GM08714 (cell line): ENCODE results near the gene WDFY2.

Experiments used
- H3K4me3 ChIP-seq: fragments of 200-500 bp; sonication (Bioruptor generic); 2 replicates; pipeline ENCODE4 v1.5.1; 2014; ENCODE audit warnings: mild to moderate bottlenecking, low read length, inconsistent platforms
- ZNF274 ChIP-seq: IDR thresholded peaks from 2 replicates; pipeline ENCODE4 v1.6.1; 2012; ENCODE audit warnings: mild to moderate bottlenecking, low read depth, low read length

The WDFY2 gene

DNA sequence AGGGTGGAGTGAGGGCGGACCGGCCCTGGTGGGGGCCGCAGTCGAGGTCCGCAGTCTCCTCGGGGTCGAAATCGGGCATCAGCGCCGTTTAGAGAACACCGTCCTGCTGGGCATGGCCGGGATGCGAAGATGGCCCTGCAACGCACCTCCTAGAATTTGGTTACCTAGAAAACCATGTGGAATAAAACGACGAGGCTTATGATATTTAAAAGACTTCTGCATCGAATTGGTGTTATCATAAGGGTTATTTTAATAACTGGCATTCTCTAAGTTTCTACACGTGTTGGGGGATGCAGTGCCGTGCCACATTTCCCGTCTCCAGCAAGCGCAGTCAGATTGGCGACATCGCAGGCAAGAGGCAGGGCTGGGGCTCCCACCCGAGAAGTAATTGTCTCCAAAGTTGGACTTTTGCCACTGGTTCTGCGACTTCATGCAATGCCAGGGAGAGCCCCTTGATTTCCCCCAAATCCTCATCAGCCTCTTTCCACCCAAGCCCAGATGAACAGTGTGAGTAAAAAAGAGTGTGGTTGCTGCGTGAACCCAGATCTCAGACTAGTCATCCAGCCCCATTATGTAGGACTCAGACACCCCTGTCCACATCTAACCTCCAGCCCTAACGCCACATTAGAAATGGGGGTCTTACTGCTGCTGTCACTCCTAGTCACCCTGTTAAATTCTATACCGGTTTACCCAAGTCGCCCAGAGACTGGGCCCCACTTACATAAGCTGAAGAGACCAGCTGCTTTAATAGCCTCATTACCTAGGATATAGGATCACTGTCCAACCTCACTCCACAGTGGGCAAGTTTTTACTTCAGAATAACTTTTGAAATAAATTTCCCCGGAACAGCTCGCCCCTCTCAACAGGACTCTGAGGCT is 220.3 kb downstream of the WDFY2 start:
- TF ChIP-seq ZNF274 = no peak
- H3K4me3 ChIP-seq = peak overlapping the region; percentile 79

- H3K4me3 ChIP-seq = no peak overlapping the region
- TF ChIP-seq ZNF274 = no peak
These were observed 221.1 kb downstream of the WDFY2 start for GRCh38 chr13:51805313-51805712.

GRCh38 chr13:51805925-51806324 is 221.7 kb downstream of the WDFY2 start:
- H3K4me3 ChIP-seq = no peak overlapping the region
- no peak for TF ChIP-seq ZNF274

DNA sequence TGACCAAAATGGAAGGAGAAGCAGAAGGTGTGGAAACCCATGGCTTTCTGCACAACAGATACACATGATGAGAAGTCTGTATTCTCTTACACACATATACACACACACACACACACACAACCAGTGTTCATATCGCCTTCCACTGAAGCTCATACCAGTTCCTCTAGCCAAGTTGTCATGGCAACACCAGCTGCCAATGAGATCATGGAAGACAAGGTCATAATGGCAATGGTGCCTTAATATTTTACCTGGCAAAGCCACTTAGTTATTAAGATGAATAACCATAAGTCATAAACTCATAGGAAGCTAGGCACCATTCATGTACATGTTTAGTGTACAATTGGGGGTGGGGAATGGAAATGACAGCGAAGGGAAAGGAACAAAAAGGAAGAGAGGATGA is 222.3 kb downstream of the WDFY2 start:
- no peak for TF ChIP-seq ZNF274
- no peak overlapping the region for H3K4me3 ChIP-seq

GRCh38 chr13:51807041-51807440 is 222.8 kb downstream of the WDFY2 start:
- H3K4me3 ChIP-seq = no peak overlapping the region
- no peak for TF ChIP-seq ZNF274

DNA sequence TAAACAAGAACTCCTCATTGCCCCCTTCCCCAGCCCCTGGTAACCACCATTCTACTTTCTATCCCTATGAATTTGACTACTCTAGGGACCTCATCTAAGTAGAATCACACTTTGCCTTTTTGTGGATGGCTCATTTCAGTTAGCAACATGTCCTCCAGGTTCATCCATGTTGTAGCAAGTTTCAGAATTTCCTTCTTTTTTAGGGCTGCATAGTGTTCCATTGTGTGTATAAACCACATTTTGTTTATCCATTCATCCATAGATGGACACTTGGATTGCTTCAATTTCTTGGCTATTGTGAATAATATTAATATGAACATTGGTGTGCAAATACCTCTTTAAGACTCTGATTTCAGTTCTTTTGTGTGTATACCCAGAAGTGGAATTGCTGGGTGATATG is 224.5 kb downstream of the WDFY2 start:
- H3K4me3 ChIP-seq = no peak overlapping the region
- no peak for TF ChIP-seq ZNF274

GRCh38 chr13:51811046-51811445 is 226.8 kb downstream of the WDFY2 start:
- no peak overlapping the region for H3K4me3 ChIP-seq
- no peak for TF ChIP-seq ZNF274

DNA sequence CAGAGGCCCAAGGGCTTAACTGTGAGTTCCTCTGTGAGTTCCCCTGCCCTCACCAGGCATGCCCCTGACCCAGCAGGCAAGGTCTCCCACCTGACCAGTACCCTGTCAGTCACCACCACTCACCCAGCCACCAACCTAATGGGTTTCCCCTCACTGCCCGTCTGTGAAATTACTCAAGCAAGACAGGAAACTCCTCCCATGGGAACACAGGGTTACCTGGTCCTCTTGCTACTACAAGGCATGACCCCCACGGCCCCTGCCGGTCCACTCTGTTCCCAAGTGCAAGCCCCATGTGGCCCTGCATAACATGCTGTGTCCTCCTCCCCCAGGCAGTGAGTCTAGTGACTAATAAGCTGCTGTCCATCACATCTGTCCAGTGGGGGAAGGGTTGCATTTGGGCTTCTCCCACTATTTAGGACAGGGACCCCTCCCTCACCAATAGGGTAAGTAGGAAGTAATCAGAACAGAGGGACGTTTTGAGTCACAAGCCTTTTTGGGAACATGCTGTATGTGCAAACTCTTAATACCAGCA is 227.7 kb downstream of the WDFY2 start:
- H3K4me3 ChIP-seq = no peak overlapping the region
- TF ChIP-seq ZNF274 = no peak

- no peak for TF ChIP-seq ZNF274
These were observed 229.8 kb downstream of the WDFY2 start for GRCh38 chr13:51814071-51814470.

DNA sequence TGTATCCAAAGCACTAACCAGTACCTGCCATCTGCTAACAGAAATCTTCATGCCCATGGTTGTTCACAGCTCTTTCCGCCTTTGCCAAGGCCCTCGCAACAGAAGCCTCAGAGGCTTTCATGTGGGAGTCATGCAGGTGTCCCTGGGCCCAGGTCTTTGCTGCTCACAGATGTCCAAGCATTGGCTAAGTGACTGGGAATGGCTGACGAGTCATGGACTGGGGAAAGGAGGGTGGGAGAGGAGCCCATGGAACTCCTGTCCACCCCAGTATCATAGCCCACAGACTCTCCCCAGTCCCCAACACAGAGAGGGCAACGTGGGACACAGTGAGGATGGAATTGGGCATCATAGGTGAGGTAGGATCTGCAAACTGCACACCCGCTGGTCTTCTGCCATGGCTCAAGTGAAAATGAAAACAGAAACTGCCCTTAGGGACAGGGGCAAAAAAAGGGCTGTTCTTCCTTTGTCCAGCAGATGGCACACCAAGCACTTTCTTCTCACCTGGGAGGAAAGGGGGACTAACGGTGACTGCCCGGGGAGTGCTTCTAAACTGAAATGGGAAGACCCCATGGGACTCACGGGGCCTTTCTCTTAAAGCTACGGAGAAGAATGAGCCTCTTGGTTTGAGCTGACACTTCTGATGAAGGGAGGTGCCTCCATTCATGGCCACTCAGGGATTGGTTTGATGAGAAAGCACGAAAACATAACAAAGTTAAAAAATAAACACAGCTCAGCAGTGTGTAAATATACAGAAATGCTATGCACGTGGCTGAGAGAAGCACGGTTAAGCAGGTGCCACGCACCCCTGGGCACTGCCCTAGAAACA is 230.8 kb downstream of the WDFY2 start:
- no peak overlapping the region for H3K4me3 ChIP-seq
- TF ChIP-seq ZNF274 = no peak

More at GRCh38 chr13:51814071-51814470, 229.8 kb downstream of the WDFY2 start:
- H3K4me3 ChIP-seq = no peak overlapping the region

DNA sequence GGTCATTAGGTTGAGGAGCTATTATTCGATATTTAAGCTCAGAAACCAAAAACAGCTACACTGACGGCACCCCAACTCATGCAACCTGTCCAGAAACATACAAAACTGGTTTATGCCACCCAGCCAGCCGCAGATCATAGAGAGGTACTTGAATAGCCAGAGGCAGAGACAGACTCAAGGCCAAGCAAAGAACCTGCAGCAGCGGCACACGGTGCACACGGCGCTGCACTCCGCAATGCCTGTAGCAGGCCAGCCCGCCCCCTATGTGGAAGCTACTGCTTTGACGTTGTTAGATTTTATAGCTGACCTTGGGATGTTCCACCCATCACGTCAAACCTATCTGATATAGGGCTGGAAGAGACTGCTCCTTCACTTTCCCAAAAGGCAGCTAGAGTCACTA is 231.6 kb downstream of the WDFY2 start:
- no peak for TF ChIP-seq ZNF274
- H3K4me3 ChIP-seq = no peak overlapping the region

- no peak for TF ChIP-seq ZNF274
- H3K4me3 ChIP-seq = no peak overlapping the region
These were observed 232.5 kb downstream of the WDFY2 start for GRCh38 chr13:51816604-51817249.
